HepG2 (cell line): Measurements from ENCODE around the gene SLC38A2. TPM values are rescaled to one million over a fixed set of nuclear protein-coding genes. Genes with fewer than 3 reads are reported as not detected.

ENCODE experiments used
- BATF2 ChIP-seq: sonication (generic); formaldehyde crosslinking; IDR thresholded peaks from 2 replicates; pipeline ENCODE4 v1.8.0; 2022; ENCODE audit warnings: mild to moderate bottlenecking, missing genetic modification reagents, moderate library complexity
- CEBPZ ChIP-seq: IDR thresholded peaks from 2 replicates; pipeline ENCODE4 v1.6.1; 2012; ENCODE audit warnings: low read length, improper control_type of control experiment
- DMTF1 ChIP-seq: sonication (generic); formaldehyde crosslinking; IDR thresholded peaks from 2 replicates; pipeline ENCODE4 v1.4.0; 2020; ENCODE audit warnings: mild to moderate bottlenecking, missing genetic modification reagents
- ESRRA ChIP-seq: sonication (generic); formaldehyde crosslinking; IDR thresholded peaks from 2 replicates; pipeline ENCODE4 v1.5.1; 2020; ENCODE audit warnings: mild to moderate bottlenecking, low read depth, missing genetic modification reagents
- PAXIP1 ChIP-seq: sonication (generic); formaldehyde crosslinking; conservative IDR thresholded peaks from 2 replicates; pipeline ENCODE4 v1.4.0; 2020; ENCODE audit warnings: mild to moderate bottlenecking, missing genetic modification reagents, moderate library complexity
- PPARG ChIP-seq: conservative IDR thresholded peaks from 2 replicates; pipeline ENCODE4 v1.6.1; 2016; ENCODE audit warnings: missing biosample characterization, missing genetic modification reagents
- SMAD3 ChIP-seq: sonication (generic); formaldehyde crosslinking; IDR thresholded peaks from 2 replicates; pipeline ENCODE4 v1.4.0; 2020; ENCODE audit warnings: missing genetic modification reagents
- STAG1 ChIP-seq: sonication (generic); formaldehyde crosslinking; IDR thresholded peaks from 2 replicates; pipeline ENCODE4 v1.4.0; 2020; ENCODE audit warnings: missing genetic modification reagents
- XRCC5 ChIP-seq: fragments of 200-400 bp; formaldehyde crosslinking; optimal IDR thresholded peaks from 2 replicates; pipeline ENCODE3; 2017; ENCODE audit warnings: mild to moderate bottlenecking, low read length
- ZBTB20 ChIP-seq: sonication (generic); formaldehyde crosslinking; IDR thresholded peaks from 2 replicates; pipeline ENCODE4 v1.8.1; 2023; ENCODE audit warnings: missing genetic modification reagents, low read depth, mild to moderate bottlenecking, borderline replicate concordance
- ZNF224 ChIP-seq: sonication (generic); formaldehyde crosslinking; IDR thresholded peaks from 2 replicates; pipeline ENCODE4 v1.5.0; 2020; ENCODE audit warnings: mild to moderate bottlenecking, missing genetic modification reagents
- ZNF496 ChIP-seq: sonication (generic); formaldehyde crosslinking; IDR thresholded peaks from 2 replicates; pipeline ENCODE4 v1.8.1; 2023; ENCODE audit warnings: mild to moderate bottlenecking, moderate library complexity, missing genetic modification reagents; ENCODE audit not compliant: insufficient replicate concordance
- ZNF598 ChIP-seq: sonication (generic); formaldehyde crosslinking; IDR thresholded peaks from 2 replicates; pipeline ENCODE4 v1.5.1; 2020; ENCODE audit warnings: mild to moderate bottlenecking, missing genetic modification reagents, borderline replicate concordance
- ZNF775 ChIP-seq: sonication (generic); formaldehyde crosslinking; IDR thresholded peaks from 2 replicates; pipeline ENCODE4 v1.4.0; 2020; ENCODE audit warnings: missing genetic modification reagents, mild to moderate bottlenecking, moderate library complexity, borderline replicate concordance
- ZNF784 ChIP-seq: sonication (generic); formaldehyde crosslinking; IDR thresholded peaks from 2 replicates; pipeline ENCODE4 v1.5.1; 2020; ENCODE audit warnings: missing genetic modification reagents, mild to moderate bottlenecking, borderline replicate concordance
- polyA plus RNA-seq, 8 experiments: library from polyadenylated mRNA; depleted of rRNA in 3 of 8; stranded (reverse) in 7 of 8; unstranded in 1 of 8; fragments of >200 nt; fragmentation: Illumina TruSeq in 4 of 8; extraction: Trizol in 4 of 8; gene quantifications; 2 replicates each; pipeline versions ENCODE4 v1.2.1 to v1.2.3, GENCODE V29; 2011 to 2016; ENCODE audit warnings: low read depth in 4 of 8, missing spikeins in 1 of 8, mixed read lengths in 1 of 8; ENCODE audit not compliant: insufficient read depth in 1 of 8
- total RNA-seq, 5 experiments: library from RNA; depleted of rRNA; stranded (reverse); fragments of >200 nt; fragmentation: Illumina TruSeq; extraction: Trizol; gene quantifications; 2 replicates each; pipeline ENCODE4 v1.2.3, GENCODE V29; 2016; ENCODE audit warnings: low read depth in 1 of 5

Gene SLC38A2
- total and polyA plus RNA-seq, 2 of the 13 experiments (the other 11 are each of a cell fraction or from before 2014, with no cell fraction given): 368 to 880 TPM

- no peak for TF ChIP-seq DMTF1 (CRISPR knock-in tag)
- TF ChIP-seq BATF2 (CRISPR knock-in tag): no peak
- TF ChIP-seq ZNF598 (CRISPR knock-in tag): no peak
- TF ChIP-seq PAXIP1 (CRISPR knock-in tag): no peak
- no peak for TF ChIP-seq ZNF784
- TF ChIP-seq SMAD3 (CRISPR knock-in tag): 0 out of 2 replicates have a peak, but pooled peaks have one; percentile 27
- TF ChIP-seq ZNF775 (CRISPR knock-in tag): no peak
- TF ChIP-seq ZBTB20: no peak
- no peak for TF ChIP-seq CEBPZ
- TF ChIP-seq ZNF496 (CRISPR knock-in tag): no peak
- no peak for TF ChIP-seq ESRRA (CRISPR knock-in tag)
- no peak for TF ChIP-seq XRCC5
- peak; percentile 43 for TF ChIP-seq PPARG (CRISPR knock-in tag)
- no peak for TF ChIP-seq STAG1 (CRISPR knock-in tag)
- TF ChIP-seq ZNF224 (CRISPR knock-in tag): no peak
These were observed 7.6 kb downstream of the SLC38A2 start (continued) for GRCh38 chr12:46364777-46365580.
